ENCODE measurements around the gene CLSTN2.

CLSTN2 gene

DNA sequence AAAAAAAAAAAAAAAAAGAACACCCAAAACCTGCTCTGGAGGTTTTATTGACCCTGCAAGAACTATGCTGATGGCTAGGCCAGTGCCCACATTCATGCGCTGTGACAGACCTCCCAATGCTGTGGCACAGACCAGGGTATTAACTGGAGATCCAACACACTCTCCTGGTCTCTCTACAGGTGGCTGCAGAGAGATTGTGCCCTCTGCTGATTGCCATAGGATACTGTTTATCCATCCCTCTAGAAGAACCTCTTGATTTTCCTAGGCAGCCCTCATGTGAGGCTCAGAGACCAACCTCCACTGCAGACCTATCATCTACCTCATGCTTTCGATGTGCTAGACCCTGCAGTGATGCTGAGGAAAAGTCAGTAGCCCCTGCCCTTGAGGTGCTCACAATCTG lies 617.4 kb downstream of the CLSTN2 start:
- no peaks in the 10 kb centered on the region for H3K9me3 ChIP-seq (ENCODE audit: control insufficient read depth, insufficient read depth, low read depth, low read length)
- POLR2A ChIA-PET: no interaction called here
- no peak overlapping the region for H3K4me3 ChIP-seq (ENCODE audit: low read depth, low read length)
- TF ChIP-seq ZFP37 (tag by site-specific recombination; IDR thresholded peaks at IDR 0.05) (no peak), ZFP3 (tag by site-specific recombination; IDR thresholded peaks at IDR 0.05; ENCODE audit: low read depth) (no peak), ZXDB (tag by site-specific recombination; IDR thresholded peaks at IDR 0.05) (no peak), YY1 (tag by site-specific recombination; IDR thresholded peaks at IDR 0.05) (no peak), ZNF292 (tag by site-specific recombination; IDR thresholded peaks at IDR 0.05; ENCODE audit: borderline replicate concordance, low read depth) (no peak), ZNF626 (tag by site-specific recombination; IDR thresholded peaks at IDR 0.05) (no peak), ZNF221 (tag by site-specific recombination; IDR thresholded peaks at IDR 0.05; ENCODE audit: borderline replicate concordance) (no peak), ZNF610 (tag by site-specific recombination; IDR thresholded peaks at IDR 0.05; ENCODE audit: borderline replicate concordance) (no peak)
- TF ChIP-seq, protein P1, sequence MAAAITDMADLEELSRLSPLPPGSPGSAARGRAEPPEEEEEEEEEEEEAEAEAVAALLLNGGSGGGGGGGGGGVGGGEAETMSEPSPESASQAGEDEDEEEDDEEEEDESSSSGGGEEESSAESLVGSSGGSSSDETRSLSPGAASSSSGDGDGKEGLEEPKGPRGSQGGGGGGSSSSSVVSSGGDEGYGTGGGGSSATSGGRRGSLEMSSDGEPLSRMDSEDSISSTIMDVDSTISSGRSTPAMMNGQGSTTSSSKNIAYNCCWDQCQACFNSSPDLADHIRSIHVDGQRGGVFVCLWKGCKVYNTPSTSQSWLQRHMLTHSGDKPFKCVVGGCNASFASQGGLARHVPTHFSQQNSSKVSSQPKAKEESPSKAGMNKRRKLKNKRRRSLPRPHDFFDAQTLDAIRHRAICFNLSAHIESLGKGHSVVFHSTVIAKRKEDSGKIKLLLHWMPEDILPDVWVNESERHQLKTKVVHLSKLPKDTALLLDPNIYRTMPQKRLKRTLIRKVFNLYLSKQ (tag by site-specific recombination; IDR thresholded peaks at IDR 0.05; ENCODE audit: borderline replicate concordance): no peak
- TF ChIP-seq, protein P2, sequence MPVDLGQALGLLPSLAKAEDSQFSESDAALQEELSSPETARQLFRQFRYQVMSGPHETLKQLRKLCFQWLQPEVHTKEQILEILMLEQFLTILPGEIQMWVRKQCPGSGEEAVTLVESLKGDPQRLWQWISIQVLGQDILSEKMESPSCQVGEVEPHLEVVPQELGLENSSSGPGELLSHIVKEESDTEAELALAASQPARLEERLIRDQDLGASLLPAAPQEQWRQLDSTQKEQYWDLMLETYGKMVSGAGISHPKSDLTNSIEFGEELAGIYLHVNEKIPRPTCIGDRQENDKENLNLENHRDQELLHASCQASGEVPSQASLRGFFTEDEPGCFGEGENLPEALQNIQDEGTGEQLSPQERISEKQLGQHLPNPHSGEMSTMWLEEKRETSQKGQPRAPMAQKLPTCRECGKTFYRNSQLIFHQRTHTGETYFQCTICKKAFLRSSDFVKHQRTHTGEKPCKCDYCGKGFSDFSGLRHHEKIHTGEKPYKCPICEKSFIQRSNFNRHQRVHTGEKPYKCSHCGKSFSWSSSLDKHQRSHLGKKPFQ (tag by site-specific recombination; IDR thresholded peaks at IDR 0.05): no peak
- CTCF ChIA-PET: interaction anchor here (0.6 kb wide), 1 partner anchor 27 kb away, joined by 3 read pairs; no protein-coding TSS in a partner anchor
- no peak overlapping the region for H3K27ac ChIP-seq (ENCODE audit: extremely low read depth, low read depth, low read length)
- H3K4me1 ChIP-seq (ENCODE audit: control insufficient read depth, insufficient read depth, low read length): no peaks in the 10 kb centered on the region
- no peaks in the 10 kb centered on the region for H3K36me3 ChIP-seq (ENCODE audit: control insufficient read depth in 2 of 2, insufficient read depth in 1 of 2, low read length in 2 of 2)

DNA sequence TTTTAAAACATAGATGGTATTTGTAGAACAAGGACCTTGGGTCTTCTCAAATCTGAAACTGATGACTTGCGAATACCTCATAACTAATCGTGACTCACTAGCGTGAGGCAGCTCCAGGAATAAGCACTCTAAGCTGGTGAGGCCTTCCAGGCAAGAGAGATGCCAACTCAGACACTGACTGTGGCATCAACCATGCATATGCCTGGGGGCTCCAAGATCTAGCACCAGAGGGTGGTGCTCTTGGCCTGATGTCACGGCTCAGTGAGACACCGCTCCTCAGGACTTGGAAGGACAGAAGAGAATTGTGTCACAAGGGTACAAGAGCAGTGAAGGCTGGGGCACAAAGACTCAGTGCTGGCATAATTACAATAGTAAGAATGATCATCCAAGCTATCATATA lies 617.9 kb downstream of the CLSTN2 start:
- H3K27ac ChIP-seq (ENCODE audit: extremely low read depth, low read depth, low read length): no peak overlapping the region
- H3K4me1 ChIP-seq (ENCODE audit: control insufficient read depth, insufficient read depth, low read length): no peaks in the 10 kb centered on the region
- H3K36me3 ChIP-seq (ENCODE audit: control insufficient read depth in 2 of 2, insufficient read depth in 1 of 2, low read length in 2 of 2): no peaks in the 10 kb centered on the region
- H3K4me3 ChIP-seq (ENCODE audit: low read depth, low read length): no peak overlapping the region
- ChIA-PET CTCF (no interaction called here), POLR2A (no interaction called here)
- no peaks in the 10 kb centered on the region for H3K9me3 ChIP-seq (ENCODE audit: control insufficient read depth, insufficient read depth, low read depth, low read length)
- TF ChIP-seq OVOL3 (tag by site-specific recombination; IDR thresholded peaks at IDR 0.05): no peak
- TF ChIP-seq KLF8 (tag by site-specific recombination; IDR thresholded peaks at IDR 0.05): no peak
- TF ChIP-seq, protein P1 (tag by site-specific recombination; IDR thresholded peaks at IDR 0.05; ENCODE audit: borderline replicate concordance): no peak
- TF ChIP-seq, protein P3, sequence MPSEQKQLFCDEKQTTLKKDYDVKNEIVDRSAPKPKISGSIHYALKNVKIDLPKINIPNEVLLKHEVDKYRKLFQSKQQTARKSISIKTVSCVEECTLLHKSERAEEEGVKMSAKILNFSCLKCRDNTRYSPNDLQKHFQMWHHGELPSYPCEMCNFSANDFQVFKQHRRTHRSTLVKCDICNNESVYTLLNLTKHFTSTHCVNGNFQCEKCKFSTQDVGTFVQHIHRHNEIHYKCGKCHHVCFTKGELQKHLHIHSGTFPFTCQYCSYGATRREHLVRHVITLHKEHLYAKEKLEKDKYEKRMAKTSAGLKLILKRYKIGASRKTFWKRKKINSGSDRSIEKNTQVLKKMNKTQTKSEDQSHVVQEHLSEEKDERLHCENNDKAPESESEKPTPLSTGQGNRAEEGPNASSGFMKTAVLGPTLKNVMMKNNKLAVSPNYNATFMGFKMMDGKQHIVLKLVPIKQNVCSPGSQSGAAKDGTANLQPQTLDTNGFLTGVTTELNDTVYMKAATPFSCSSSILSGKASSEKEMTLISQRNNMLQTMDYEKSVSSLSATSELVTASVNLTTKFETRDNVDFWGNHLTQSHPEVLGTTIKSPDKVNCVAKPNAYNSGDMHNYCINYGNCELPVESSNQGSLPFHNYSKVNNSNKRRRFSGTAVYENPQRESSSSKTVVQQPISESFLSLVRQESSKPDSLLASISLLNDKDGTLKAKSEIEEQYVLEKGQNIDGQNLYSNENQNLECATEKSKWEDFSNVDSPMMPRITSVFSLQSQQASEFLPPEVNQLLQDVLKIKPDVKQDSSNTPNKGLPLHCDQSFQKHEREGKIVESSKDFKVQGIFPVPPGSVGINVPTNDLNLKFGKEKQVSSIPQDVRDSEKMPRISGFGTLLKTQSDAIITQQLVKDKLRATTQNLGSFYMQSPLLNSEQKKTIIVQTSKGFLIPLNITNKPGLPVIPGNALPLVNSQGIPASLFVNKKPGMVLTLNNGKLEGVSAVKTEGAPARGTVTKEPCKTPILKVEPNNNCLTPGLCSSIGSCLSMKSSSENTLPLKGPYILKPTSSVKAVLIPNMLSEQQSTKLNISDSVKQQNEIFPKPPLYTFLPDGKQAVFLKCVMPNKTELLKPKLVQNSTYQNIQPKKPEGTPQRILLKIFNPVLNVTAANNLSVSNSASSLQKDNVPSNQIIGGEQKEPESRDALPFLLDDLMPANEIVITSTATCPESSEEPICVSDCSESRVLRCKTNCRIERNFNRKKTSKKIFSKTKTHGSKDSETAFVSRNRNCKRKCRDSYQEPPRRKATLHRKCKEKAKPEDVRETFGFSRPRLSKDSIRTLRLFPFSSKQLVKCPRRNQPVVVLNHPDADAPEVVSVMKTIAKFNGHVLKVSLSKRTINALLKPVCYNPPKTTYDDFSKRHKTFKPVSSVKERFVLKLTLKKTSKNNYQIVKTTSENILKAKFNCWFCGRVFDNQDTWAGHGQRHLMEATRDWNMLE (tag by site-specific recombination; conservative IDR thresholded peaks at IDR 0.05; ENCODE audit: low read depth): no peak
- TF ChIP-seq EGR2 (tag by site-specific recombination; IDR thresholded peaks at IDR 0.05; ENCODE audit: low read depth): no peak
- TF ChIP-seq ZEB2 (tag by site-specific recombination; IDR thresholded peaks at IDR 0.05): no peak
- TF ChIP-seq TCF7L2 (IDR thresholded peaks at IDR 0.05; ENCODE audit: borderline replicate concordance, low read depth, low read length): no peak
- TF ChIP-seq, protein P4, sequence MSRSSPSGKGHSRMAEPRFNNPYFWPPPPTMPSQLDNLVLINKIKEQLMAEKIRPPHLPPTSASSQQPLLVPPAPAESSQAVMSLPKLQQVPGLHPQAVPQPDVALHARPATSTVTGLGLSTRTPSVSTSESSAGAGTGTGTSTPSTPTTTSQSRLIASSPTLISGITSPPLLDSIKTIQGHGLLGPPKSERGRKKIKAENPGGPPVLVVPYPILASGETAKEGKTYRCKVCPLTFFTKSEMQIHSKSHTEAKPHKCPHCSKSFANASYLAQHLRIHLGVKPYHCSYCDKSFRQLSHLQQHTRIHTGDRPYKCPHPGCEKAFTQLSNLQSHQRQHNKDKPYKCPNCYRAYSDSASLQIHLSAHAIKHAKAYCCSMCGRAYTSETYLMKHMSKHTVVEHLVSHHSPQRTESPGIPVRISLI (tag by site-specific recombination; IDR thresholded peaks at IDR 0.05): no peak
- TF ChIP-seq YY1 (tag by site-specific recombination; IDR thresholded peaks at IDR 0.05): no peak
- TF ChIP-seq GLI2 (tag by site-specific recombination; IDR thresholded peaks at IDR 0.05; ENCODE audit: borderline replicate concordance, low read depth): no peak
- TF ChIP-seq HOXA7 (CRISPR knock-in tag; IDR thresholded peaks at IDR 0.05; ENCODE audit: borderline replicate concordance): no peak
- TF ChIP-seq ZNF112 (tag by site-specific recombination; IDR thresholded peaks at IDR 0.05): no peak
- no peak for TF ChIP-seq ZNF555 (tag by site-specific recombination; conservative IDR thresholded peaks at IDR 0.05)
- TF ChIP-seq, protein P5, sequence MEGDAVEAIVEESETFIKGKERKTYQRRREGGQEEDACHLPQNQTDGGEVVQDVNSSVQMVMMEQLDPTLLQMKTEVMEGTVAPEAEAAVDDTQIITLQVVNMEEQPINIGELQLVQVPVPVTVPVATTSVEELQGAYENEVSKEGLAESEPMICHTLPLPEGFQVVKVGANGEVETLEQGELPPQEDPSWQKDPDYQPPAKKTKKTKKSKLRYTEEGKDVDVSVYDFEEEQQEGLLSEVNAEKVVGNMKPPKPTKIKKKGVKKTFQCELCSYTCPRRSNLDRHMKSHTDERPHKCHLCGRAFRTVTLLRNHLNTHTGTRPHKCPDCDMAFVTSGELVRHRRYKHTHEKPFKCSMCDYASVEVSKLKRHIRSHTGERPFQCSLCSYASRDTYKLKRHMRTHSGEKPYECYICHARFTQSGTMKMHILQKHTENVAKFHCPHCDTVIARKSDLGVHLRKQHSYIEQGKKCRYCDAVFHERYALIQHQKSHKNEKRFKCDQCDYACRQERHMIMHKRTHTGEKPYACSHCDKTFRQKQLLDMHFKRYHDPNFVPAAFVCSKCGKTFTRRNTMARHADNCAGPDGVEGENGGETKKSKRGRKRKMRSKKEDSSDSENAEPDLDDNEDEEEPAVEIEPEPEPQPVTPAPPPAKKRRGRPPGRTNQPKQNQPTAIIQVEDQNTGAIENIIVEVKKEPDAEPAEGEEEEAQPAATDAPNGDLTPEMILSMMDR (tag by site-specific recombination; IDR thresholded peaks at IDR 0.05): no peak
- no peak for TF ChIP-seq ZNF433 (tag by site-specific recombination; IDR thresholded peaks at IDR 0.05; ENCODE audit: low read depth)

Measured in HEK293 (cell line).